ENCODE measurements around the gene NHLRC1.

NHLRC1 gene

DNA sequence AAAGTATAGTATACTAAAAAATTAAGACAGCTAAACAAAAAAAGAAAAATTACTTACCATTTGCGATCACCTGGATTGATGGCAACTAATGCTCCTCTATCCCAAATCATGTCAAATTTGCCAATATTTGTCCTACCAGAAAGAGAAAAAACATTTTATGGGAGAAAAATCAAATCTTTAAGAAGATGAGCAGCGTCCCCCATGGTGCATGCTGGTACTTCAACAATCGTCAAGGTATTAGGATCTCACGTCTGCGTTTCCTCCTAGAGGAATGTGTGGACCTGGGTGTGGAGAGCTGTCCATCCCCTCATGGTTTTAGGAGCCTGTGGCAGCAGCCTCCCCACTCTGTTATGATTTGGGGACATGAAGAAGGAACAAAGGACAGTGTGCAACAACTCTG, 16.4 kb upstream of the NHLRC1 start:
- no peak for DNase-seq

DNA sequence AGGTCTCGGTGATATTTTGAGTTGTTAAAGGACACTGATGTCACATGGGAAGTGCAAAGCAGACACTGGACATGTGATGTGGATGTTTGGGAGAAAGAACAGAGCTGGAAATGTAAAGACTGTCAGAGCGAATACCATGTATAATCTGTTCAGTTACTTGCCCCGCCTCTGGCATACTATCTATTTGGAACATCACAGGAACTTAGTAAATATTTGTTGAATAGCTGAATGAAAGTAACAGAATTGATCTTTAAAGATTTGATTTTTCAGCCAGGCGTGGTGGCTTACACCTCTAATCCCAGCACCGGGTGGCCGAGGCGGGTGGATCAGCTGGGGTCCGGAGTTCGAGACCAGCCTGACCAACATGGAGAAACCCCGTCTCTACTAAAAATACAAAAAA, 13.8 kb upstream of the NHLRC1 start:
- no peak for DNase-seq

DNA sequence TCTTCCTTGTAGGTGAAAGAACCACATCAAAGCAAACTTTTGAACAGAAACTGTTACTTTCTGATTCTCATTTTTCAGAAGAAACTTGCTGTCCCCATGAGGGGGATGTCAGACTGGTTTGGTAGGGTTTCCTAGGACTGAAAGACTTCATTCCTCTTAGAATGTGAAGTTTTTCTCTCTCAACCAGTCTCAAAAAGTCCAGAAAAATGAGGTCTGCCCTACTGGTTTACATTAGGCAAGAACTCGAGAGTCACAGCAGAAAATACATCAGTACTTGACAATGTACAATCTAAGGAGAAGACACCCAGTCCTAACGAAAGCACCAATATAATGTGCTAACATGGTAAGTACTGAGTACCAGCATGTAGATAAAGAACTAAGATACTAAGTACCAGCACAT, 12.7 kb upstream of the NHLRC1 start:
- no peak for DNase-seq

DNA sequence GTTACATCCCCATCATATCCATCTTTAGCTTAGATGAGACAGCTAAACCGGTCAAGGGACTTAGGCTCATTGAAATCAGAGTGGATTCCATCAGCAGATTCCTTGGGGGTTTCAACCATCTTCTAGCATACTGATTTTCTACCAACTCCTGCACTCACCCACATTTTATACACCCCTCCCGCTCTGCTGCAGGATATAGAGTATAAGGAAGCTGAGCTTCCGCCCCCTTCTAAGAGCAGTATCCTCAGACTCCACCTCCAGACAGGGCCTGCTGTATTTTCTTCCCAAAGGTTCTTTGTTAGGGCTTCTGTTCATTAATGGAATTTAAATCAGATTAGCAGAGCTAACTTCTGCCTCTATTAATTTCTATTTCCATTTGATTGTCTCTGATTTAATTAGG, 9.9 kb upstream of the NHLRC1 start:
- DNase-seq: no peak

DNA sequence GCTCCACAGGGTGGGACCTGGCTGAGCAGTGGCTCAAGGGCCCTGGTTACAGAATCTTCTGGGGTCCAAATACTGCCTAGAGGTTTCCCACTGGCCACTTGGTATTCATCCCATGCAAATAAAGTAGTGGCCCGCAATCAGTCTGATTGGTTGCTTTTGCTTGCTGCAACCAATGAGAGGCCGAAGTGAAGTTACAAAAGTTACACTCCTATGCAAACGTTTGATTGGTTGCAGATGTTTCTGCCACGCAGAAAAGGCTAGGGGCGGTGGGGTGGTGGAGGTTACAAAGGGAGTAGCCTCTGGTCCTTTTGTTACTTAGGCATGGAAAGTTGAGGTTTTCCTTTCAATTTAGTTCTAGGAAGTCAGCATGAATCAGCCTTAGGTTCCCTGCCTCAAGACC, 3.6 kb upstream of the NHLRC1 start:
- DNase-seq: no peak

DNA sequence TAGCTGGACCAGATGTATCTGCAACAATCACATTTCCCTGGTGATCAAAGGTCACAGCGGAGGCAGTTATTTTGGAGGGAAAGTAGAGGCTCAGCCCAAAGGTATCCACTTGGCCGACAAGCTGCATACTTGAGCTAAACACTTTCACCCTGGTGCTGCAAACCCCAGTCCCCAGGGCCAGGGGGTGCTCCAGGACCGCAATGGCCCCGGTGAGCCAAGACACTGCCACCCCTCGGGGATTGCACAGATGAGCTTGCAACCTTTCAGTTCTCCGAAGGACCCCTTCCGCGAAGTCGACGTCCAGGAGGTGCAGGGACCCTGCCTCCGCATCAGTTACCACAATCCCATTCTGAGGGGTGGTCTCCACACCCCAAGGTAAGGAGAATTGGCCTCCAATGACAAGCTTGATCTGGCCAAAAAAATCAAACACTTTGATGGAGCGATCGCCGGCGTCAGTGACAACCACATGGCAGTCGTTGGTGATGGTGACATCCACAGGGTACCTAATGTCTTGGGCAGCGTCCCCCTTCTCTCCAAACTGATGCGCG, 823 bp downstream of the NHLRC1 start:
- DNase-seq: no peak

DNA sequence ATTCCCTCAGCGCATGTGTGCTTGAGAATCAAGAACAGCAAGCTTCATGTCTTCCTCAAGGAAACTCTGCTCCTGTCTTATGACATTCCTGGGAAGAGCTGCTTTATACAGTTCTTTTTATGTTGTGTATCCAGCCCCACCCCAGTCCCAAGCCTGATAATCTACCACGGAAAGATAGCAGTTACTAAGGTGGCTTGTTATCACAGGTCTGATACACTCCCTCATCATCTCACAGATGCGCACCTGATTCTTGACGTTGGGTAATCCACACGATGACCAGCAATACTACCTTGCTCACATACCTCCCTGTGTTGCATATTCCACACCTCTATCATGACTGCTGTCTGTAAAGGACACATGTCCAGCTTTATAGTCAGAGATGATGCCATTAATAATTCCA, 3.2 kb downstream of the NHLRC1 start:
- DNase-seq: no peak

DNA sequence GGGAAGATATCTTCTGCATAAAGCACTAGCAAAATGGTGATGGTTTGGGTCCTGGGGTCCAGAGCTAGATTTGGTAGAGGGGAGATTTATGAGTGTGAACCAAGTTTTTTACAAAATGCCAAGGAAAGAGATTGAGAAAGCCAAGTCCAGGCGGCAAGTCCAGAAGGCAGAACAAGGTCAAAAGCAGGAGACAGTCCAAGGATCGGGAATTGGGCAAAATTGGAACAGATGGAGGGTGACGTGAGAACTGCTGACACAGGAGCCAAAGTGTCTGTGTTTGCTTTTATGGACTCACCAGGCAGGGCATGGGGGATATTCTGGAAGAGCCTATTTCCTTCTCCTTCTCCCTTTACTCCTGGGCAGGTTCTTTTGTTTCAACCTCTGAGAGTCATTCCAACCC, 4.1 kb downstream of the NHLRC1 start:
- DNase-seq: no peak

DNA sequence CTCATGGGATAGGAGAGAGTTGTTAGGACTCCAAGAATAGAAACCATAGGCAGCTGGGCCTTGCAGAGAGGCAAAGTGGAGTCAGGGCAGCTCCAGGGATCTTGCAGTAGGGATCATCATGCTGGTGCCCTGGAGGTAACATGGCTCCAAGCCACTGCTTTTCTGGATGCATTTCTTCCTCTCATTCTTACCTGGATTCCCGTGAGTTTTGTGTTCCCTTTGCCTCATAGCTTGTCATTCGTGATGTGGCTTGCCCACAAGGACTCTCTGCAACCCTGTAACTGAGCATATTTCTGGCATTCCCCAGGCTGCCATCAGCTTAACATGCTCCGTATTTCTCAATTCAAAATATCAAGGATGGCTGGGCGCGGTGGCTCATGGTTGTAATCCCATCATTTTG, 5.3 kb downstream of the NHLRC1 start:
- no peak for DNase-seq

DNA sequence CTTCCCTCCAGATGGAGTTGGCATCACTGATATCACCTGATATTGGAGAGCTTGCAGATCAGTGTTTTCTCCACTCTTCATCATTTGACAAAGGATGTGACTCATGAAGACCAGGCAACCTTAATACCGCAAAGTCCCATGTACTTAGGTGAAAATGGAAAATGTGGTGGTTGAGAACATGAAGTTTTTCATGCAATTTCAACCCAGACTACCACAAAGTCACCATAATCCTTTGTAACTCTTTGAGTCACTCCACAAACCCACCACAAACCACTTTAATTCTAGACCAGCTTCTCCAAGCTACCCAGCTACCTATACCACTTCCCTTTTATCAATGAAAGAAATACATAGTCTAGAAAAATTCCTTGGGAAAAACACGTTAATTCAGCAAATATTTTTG, 7.1 kb downstream of the NHLRC1 start:
- no peak for DNase-seq

DNA sequence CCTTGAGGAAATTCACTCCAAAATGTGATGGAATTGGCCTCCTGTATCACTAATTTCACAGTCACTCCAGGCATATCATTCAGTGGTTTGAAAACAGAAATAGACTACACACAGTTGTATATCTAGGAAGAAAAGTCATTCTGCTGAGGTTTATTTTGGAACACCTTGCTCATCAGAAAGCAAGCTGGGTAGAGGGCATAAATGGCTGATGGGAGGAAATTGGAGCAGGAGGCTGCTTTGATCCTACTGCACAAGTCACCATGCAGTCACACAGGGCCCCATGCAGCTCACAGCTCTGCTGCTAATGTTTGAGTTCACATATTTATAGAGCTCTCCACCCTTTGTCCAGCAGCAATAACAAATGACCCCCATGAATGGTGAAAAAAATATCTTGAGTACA, 12.3 kb downstream of the NHLRC1 start:
- no peak for DNase-seq

DNA sequence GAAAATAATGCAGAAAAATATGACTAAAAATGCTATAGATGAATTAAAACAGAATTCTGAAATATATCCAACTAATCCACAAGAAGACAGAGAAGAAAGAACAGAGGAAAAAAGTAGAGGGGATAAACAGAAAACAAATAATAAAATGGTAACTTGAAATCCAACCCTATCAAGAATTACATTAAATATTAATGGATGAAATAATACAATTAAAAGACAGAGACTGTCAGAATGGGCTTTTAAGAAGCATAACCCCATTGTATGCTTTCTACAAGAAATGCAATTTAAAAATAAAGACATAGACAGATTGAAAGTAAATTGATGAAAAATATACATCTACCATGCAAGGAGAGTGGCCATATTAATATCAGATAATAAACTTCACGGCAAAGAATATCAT, 15.4 kb downstream of the NHLRC1 start:
- DNase-seq: no peak

DNA sequence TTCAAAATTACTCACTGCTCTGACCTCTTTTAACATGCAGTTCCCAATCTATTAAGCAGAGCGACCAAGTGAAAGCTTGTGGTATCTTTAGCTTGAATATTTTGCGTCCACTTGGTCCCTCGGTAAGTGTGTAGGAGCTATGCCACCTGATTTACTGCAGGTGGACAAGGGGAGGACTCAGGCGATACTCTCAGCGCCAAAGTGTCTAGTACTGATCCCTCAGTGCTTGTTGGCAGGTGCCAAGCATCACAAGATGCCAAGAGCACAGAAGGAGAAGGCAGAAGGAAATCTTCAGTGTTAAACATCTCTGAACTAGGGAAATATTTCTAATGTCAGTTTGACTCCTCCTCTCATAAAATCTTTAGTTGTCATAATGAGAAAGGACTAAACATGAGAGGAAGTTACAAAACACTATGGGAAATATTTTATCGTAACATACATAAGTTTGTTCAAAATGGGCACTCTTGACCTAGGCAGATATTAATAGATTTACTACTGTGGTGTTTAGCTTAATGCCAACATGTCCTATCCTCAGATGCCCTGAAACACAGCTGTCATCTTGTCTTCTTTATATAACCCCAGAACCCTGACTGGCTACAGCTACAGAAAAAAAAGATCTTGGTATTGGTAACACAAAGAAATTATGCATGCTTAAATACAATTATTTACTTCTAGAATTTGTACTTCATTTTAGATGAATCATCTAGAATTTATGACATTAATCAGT, 19.5 kb downstream of the NHLRC1 start:
- DNase-seq: no peak

DNA sequence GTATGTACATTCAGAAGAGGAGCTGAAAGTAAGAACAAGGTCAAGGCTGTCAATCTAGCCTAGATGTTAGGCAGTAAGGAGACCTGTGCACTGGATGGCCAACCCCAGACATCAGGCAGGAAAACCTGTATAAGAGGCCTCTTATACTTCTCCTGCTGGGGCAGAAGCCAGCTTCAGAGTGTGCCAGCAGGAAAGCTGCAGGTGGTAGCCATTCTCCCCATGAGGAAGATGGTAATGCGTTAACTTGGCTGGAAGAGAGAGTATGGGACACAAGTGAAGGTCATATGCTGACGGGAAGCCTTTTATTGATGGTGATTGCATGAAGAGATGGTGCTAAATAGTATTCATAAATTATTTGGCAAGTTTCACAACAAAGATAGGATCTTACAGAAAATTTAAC, 20.6 kb downstream of the NHLRC1 start:
- DNase-seq: no peak

DNA sequence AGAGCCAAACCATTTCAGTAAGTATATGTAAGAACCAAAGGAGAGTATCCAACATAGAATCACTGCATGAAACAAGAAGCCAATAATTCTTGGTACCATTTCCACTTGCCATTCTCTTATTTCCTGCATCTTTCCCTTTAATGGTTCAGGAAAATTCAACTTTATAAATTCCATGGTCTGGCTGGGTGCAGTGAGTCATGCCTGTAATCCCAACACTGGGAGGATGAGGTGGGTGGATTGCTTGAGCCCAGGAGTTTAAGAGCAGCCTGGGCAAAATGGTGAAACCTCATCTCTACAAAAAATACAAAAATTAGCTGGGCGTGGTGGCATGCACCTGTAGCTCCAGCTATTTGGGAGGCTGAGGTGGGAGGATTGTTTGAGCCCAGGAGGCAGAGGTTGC, 21.2 kb downstream of the NHLRC1 start:
- DNase-seq: no peak

DNA sequence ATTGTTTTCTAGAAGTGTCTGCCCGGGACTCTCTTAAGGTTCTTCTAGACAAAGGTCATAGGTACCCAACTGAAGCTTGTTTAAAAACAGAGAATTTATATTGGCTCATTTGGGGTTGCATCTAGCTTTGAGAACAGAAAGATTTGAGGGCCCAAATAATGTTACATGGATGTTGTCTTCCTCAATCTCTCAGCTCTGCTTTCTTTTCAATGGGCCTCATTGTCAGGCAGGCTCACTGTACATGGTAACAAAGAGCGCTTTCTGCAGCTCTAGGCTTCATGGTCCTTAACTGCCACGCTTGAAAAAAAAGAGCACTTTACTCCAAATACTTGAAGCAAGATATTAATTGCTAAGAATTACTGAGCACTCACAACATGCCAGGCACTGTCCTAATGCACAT, 22.2 kb downstream of the NHLRC1 start:
- DNase-seq: no peak

DNA sequence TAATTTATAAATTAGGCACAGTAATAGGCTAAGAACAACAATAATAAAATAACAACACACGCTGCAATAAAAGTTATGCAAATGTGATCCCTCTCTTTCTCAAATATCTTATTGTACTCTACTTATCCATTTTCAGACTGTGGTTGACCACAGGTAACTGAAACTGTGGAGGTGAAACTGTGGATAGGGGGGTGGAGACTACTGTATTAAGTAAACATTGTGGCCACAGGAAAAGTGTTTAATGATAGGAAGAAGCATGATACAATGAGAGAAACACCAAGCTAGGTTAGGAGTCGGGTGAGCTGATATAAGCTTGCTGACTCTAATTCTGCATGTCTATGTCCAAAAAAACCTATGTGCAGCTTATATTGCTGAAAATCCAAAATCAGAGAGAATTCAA, 23.0 kb downstream of the NHLRC1 start:
- peak; percentile 63 for DNase-seq

DNA sequence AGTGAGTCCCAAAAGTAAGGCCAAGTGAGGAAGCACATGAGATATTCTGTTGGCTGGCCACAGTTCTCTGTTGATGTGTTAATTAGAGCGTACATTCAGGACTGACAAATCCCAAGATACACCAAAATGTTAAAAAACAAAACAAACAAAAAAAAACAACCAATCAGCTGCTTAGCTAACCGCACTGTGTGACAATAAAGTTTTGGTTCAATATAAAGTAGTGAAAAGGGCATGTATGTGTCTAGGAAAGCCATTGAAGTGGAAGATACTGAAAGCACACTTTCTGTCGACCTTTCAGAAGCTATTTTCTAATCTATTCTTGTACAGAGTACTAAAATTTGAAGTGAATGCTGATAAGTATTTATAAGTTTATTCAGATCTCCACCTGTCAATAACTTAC, 26.1 kb downstream of the NHLRC1 start:
- no peak for DNase-seq

DNA sequence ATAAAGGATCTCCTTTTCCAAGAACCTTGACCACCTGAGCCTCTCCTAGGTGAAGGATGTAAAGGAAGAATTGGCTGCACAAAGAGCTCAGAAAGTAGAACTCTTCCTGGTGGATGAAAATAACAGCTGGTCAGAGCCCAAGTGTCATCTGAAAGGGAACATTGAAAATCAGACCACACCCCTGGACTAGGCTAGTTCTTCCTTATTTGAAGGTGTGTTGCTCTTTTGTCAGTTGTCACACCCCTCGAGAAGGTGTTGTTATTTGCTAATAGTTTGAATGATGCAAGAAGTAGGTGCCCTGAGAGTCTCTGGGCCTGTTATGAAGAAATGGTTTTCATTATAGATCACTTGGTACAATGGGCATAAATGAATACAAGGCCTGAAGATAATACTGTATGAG, 31.1 kb downstream of the NHLRC1 start:
- no peak for DNase-seq

DNA sequence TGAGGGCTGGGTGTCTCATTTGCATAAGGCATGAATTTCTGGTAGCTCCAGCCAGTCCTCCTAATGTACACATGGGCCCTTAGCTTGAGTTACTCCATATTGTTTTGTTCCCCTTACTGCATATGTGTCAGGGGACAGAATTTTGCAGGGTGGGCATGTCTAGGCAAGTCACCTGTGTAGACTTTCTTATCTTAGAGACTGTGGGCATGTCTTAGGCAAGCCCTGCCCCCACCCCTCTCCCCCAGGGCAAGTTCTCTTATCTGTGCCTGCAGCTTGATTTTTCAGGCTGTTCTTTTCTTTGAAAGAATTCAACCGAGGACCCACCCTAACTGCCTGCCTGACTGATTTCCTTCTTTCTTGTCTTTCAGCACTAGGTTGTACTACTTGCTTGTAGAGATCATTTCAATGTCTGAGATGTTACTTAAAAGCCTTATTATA, 32.1 kb downstream of the NHLRC1 start:
- DNase-seq: peak; percentile 73

DNA sequence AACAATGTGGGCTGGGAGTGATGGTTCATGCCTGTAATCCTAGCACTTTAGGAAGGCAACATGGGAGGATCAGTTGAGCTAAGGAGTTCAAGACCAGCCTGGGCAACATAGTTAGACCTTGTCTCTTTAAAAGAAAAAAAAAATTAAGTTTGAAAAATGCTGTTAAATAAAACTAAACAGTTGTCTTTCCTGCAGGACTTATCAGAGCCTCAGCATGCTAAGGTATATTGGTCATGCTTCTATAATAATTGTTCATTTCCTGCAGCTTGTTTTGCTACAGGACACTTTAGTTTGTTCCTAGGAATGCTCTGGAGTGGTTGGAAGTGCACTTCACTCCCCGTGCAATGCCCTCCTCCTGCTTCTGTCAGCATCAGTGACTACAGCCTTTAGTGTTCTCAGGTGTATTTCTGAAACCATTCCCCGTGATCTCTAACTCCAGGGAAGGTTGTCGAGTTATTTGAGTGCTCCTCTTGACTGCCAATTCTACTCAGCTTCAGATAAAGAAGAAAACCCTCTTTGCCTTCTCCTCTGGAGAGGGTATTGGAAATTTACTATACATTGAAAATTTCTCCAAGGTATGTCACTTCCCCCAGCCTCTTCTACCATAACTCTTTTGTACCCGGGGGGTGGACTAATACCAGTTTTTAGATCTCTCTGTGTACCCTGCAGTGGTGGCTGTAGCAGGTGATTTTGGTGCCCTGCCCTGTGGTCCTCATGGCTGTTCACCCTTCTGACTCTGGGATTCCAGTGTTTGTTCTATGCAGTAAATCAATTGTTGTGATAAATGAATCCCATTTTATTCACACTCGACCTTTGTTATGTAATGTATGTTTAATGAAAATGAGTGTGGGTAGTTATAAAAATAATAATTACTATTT, 33.8 kb downstream of the NHLRC1 start:
- DNase-seq: no peak

DNA sequence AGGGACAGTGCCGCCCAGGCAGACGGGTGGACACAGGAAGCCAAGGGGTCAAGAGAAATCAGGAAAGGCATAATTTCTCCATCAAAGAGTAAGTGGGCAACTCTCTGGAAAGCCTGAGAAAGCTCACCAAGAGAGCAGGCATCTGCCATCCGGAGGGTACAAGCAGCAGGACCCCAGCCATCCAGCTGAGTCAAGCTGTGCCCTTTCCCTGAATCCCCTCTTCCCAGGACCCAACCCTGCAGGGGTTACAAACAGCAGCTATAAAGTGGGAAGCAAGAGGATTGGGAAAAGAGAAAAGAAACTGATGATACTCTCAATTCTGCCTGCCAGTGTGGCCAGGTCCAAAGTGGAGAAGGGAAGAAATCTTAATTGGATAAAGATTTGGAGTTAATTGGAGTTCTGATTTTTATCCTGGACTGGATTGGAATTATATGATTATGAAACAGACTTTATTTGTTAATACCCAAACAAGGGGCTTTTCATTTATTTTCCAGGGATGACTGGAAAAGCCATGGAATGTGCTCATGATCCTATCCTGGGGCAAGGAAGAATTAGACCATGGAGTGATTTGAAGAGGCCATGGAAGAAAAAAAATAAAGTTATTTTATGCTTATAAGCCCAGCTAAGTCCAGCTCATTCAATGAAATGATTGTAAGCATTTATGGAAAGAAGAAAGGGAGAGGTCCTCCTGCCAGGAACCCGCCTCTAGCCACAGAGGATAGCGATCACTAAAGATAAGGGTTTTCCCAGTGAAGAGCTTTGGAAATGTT, 34.9 kb downstream of the NHLRC1 start:
- DNase-seq: no peak

DNA sequence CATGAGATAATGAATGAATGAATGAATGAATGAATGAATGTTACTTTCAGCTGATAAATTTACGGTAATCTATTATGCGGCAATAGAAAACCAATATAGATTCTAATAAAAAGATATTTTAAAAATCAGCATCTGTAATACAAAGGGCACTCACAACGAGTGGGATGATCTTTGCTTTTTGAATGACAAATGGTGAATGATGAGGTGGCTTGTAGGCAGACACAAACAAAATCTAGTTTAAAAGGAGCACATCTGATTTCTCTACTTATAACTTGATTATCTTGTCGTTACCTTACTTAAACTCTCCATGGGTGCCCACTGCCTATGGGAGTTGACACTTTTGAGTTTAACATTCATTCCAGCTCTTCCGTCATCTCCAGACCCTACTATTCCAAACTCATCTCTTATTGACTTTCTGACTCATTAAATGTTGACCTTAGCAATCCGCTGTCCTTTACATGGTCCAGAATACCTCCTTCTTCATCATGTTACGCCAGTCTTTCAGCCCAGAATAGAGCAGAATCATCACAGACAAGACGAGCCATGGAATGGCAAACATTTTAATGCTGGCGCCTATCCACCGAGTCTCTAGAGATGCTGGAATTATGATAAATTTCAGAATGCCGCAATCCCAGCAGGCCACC, 41.3 kb downstream of the NHLRC1 start:
- no peak for DNase-seq
